A673 (cell line): ENCODE measurements around the gene CCDC141. TPM values are rescaled to one million over a fixed set of nuclear protein-coding genes. Genes with fewer than 3 reads are reported as not detected.

ENCODE experiments used
- BruUV-seq: library from RNA; stranded (reverse); fragments of 400-500 nt; replicated peaks from 2 replicates; lab custom pipeline; 2021; lab: Mats Ljungman, UMichigan
- CTCF ChIA-PET: fragments of 300-600 bp; sonication (Branson Sonifier 250); formaldehyde crosslinking; loops from one replicate; lab custom pipeline; 2022; ENCODE audit warnings: antibody characterized with exemption; lab: Charles Lee
- POLR2A ChIA-PET: fragments of 300-600 bp; sonication (Branson Sonifier 250); formaldehyde crosslinking; loops from one replicate; lab custom pipeline; 2022; ENCODE audit warnings: antibody characterized with exemption; ENCODE audit not compliant: low non-redundant PET; lab: Charles Lee
- DNase-seq: peaks from one replicate; pipeline ENCODE4 v3.0.0-alpha.2; 2015; ENCODE audit warnings: low spot score
- H3K27ac ChIP-seq: fragments of 200-600 bp; sonication (generic); 2 replicates; pipeline ENCODE4 v1.5.1; 2016; ENCODE audit warnings: mixed run types, low read depth, mild to moderate bottlenecking, mixed read lengths, antibody characterized with exemption, low read length; ENCODE audit not compliant: poor library complexity, severe bottlenecking
- H3K27me3 ChIP-seq: fragments of 200-600 bp; sonication (generic); replicated peaks from 2 replicates; pipeline ENCODE4 v1.6.1; 2017; ENCODE audit warnings: mixed run types, low read depth, mild to moderate bottlenecking, mixed read lengths, antibody characterized with exemption, low read length; ENCODE audit not compliant: insufficient read depth, poor library complexity
- H3K36me3 ChIP-seq: fragments of 200-600 bp; sonication (generic); 2 replicates; pipeline ENCODE4 v1.6.1; 2016; ENCODE audit warnings: mixed run types, mild to moderate bottlenecking, mixed read lengths, antibody characterized with exemption, low read length; ENCODE audit not compliant: insufficient read depth, poor library complexity, severe bottlenecking
- H3K4me1 ChIP-seq: fragments of 200-600 bp; sonication (generic); 2 replicates; pipeline ENCODE4 v1.6.1; 2017; ENCODE audit warnings: mixed run types, mild to moderate bottlenecking, mixed read lengths, antibody characterized with exemption, low read length; ENCODE audit not compliant: insufficient read depth, poor library complexity, severe bottlenecking
- H3K4me3 ChIP-seq: fragments of 200-600 bp; sonication (generic); 2 replicates; pipeline ENCODE4 v1.5.1; 2016; ENCODE audit warnings: low read depth, mixed run types, mild to moderate bottlenecking, mixed read lengths, low read length; ENCODE audit not compliant: poor library complexity, severe bottlenecking
- H3K9me3 ChIP-seq: fragments of 200-600 bp; sonication (generic); 2 replicates; pipeline ENCODE4 v1.6.1; 2016; ENCODE audit warnings: mixed run types, low read depth, mild to moderate bottlenecking, mixed read lengths, antibody characterized with exemption, low read length; ENCODE audit not compliant: poor library complexity, severe bottlenecking
- EZH2 ChIP-seq: fragments of 200-600 bp; sonication (generic); IDR thresholded peaks from 2 replicates; pipeline ENCODE4 v1.6.1; 2017; ENCODE audit warnings: borderline replicate concordance, low read depth, mild to moderate bottlenecking, mixed read lengths, antibody characterized with exemption, low read length; ENCODE audit not compliant: poor library complexity, severe bottlenecking
- intact Hi-C: fragments of 100-400 bp; cut with micrococcal nuclease; formaldehyde crosslinking; loops from one replicate; pipeline ENCODE4 v1.10.0; 2022; ENCODE audit not compliant: unreplicated experiment
- total RNA-seq: library from RNA; stranded (reverse); gene quantifications from 2 replicates; pipeline ENCODE4 v1.2.3, GENCODE V29; 2021
- TF ChIP-seq, protein P1 (sequence below): fragments of 300-800, 200-600 bp; sonication (generic); conservative IDR thresholded peaks from 2 replicates; pipeline ENCODE4 v1.5.1; 2017; ENCODE audit warnings: low read depth, mild to moderate bottlenecking, antibody characterized with exemption, low read length, moderate library complexity, mixed read lengths

The CCDC141 gene
- total RNA-seq, 1 experiment from 2014 or later = not detected

DNA sequence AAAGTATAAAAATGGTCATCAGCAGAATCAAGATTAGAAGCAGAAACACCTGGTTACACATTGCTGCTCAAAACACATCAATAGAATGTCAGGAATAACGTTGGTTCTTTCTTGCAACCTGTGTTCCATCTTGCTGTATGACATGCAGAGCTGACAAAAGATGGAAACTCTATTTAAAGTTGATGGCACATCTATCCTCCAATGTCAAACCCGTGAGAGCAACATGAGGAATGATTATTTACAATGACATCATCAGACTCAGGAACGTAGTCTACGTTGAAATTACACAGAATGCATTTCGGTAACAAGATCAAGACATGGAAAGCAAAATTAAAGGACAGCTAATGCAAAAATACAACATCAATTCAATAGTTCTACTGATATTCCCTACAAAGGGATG lies 216.6 kb downstream of the CCDC141 start:
- CTCF ChIA-PET = no interaction called here
- POLR2A ChIA-PET = no interaction called here

DNA sequence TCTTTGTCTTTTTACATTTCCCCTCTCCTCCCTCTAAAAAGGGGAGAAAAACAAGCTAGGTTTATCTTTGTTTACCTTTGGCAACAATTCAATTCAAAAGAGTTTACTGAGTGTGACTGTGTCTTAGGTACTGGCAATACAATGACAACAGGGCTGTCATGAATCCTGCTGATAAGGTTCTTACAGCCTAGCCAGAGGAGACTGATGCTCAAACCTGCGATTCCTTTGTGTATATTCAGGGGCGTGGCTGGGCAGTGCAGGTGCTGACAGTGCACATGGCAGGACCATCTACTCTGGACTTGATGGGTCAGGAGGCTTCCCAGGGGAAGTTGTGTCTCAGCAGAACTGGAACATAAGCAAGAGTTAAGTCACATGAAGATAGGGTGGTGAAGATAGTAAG lies 219.5 kb downstream of the CCDC141 start:
- CTCF ChIA-PET = no interaction called here
- no peaks in the 10 kb centered on the region for H3K9me3 ChIP-seq
- no peak overlapping the region for H3K27ac ChIP-seq
- no peaks in the 10 kb centered on the region for H3K4me1 ChIP-seq
- no peaks in the 10 kb centered on the region for H3K27me3 ChIP-seq
- intact Hi-C loops = no loop called here
- POLR2A ChIA-PET = no interaction called here
- no TSS peak for BruUV-seq
- TF ChIP-seq, protein P1, sequence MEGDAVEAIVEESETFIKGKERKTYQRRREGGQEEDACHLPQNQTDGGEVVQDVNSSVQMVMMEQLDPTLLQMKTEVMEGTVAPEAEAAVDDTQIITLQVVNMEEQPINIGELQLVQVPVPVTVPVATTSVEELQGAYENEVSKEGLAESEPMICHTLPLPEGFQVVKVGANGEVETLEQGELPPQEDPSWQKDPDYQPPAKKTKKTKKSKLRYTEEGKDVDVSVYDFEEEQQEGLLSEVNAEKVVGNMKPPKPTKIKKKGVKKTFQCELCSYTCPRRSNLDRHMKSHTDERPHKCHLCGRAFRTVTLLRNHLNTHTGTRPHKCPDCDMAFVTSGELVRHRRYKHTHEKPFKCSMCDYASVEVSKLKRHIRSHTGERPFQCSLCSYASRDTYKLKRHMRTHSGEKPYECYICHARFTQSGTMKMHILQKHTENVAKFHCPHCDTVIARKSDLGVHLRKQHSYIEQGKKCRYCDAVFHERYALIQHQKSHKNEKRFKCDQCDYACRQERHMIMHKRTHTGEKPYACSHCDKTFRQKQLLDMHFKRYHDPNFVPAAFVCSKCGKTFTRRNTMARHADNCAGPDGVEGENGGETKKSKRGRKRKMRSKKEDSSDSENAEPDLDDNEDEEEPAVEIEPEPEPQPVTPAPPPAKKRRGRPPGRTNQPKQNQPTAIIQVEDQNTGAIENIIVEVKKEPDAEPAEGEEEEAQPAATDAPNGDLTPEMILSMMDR = no peak
- no peak for TF ChIP-seq EZH2
- H3K4me3 ChIP-seq = no peak overlapping the region
- no peaks in the 10 kb centered on the region for H3K36me3 ChIP-seq
- no peak for DNase-seq

More for the DNA sequence above, 216.6 kb downstream of the CCDC141 start:
- Histone ChIP-seq H3K27me3 (no peaks in the 10 kb centered on the region), H3K36me3 (no peaks in the 10 kb centered on the region), H3K9me3 (no peaks in the 10 kb centered on the region), H3K27ac (no peak overlapping the region), H3K4me3 (no peak overlapping the region), H3K4me1 (no peaks in the 10 kb centered on the region)
- no peak for DNase-seq
- TF ChIP-seq EZH2 = no peak
- TF ChIP-seq, protein P1 = no peak
- intact Hi-C loops = no loop called here
- no TSS peak for BruUV-seq

DNA sequence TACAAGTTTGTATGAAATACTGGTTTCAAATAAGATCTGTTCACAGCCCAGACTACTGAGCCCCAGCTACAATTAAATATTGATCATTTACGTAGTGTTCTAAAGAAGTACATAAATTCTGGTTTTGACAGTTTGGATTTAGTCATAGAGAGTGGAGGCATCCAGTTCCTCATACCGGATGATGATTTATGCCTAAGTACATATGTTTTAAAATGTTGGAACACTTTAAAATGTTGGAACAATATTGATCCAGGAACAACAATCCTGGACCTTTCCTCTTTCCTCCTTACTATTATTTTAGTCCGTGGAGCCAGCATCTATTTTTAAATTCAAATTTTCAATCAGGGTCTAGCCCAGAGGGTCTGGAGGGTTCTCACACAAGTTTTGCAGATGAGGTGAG lies 220.0 kb downstream of the CCDC141 start:
- DNase-seq = no peak
- TF ChIP-seq, protein P1 = no peak
- TF ChIP-seq EZH2 = no peak
- H3K4me3 ChIP-seq = no peak overlapping the region
- no peaks in the 10 kb centered on the region for H3K36me3 ChIP-seq
- no peak overlapping the region for H3K27ac ChIP-seq
- no TSS peak for BruUV-seq
- H3K9me3 ChIP-seq = no peaks in the 10 kb centered on the region
- no peaks in the 10 kb centered on the region for H3K27me3 ChIP-seq
- intact Hi-C loops = no loop called here
- ChIA-PET CTCF (no interaction called here), POLR2A (no interaction called here)
- H3K4me1 ChIP-seq = no peaks in the 10 kb centered on the region
